Measurements from ENCODE around the gene KCNK16. TPM values are rescaled to one million over a fixed set of nuclear protein-coding genes. Genes with fewer than 3 reads are reported as not detected.

KCNK16 gene
- total and polyA plus RNA-seq, 2 of the 8 experiments (the other 6 are each of a cell fraction or from before 2014, with no cell fraction given), result not detected

DNA sequence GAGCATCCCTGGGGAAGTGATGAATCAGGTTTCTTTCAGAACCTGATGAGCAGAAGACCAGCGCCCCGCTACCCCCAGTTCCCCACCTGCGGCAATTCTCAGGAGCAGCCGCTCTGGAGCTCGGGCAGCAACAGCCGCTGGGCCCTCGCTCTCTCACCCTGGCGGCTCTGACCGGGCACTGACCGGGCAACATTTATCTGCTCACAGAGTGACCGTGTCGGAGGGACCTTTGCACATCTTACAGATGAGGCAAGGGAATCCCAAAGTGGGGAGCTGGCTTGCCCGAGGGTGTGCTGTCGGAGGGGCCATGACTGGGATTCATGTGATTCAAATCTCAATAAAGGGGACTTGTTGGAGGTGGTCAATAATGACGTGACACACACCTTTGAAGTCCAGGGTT lies 26.2 kb upstream of the KCNK16 start:
- DNase-seq (ENCODE audit: low read depth in 1 of 2, low spot score in 2 of 2), result no peak
- Histone ChIP-seq H2AFZ (ENCODE audit: low read length) (no peak overlapping the region), H3K4me1 (replicated peaks in 1 of 4; ENCODE audit: control insufficient read depth in 3 of 4, insufficient read depth in 4 of 4, low read length in 3 of 4) (peaks cover 2 to 6% (median 5%) of the 10 kb centered on the region in 4 experiments; a peak in 6 of 7 replicates), H3K14ac (ENCODE audit: insufficient read length) (no peak overlapping the region), H3K27ac (ENCODE audit: low read depth, low read length) (no peak overlapping the region), H2BK20ac (ENCODE audit: low read length) (no peak overlapping the region), H3K27me3 (replicated peaks in 1 of 4; ENCODE audit: control insufficient read depth in 3 of 4, extremely low read depth in 1 of 4, insufficient read depth in 3 of 4, low read length in 3 of 4) (no peaks in the 10 kb centered on the region), H2BK120ac (replicated peaks; ENCODE audit: low read depth, low read length) (no peak overlapping the region), H3K9ac (replicated peaks in 1 of 4; ENCODE audit: extremely low read depth in 1 of 4, low read depth in 3 of 4, low read length in 3 of 4) (no peak overlapping the region), H3K18ac (ENCODE audit: extremely low read depth, low read length) (no peak overlapping the region), H3K56ac (replicated peaks; ENCODE audit: insufficient read length, low read depth, low read length) (no peak overlapping the region), H2BK15ac (ENCODE audit: low read length) (no peak overlapping the region), H3K4ac (replicated peaks; ENCODE audit: insufficient read length, low read depth, low read length) (no peak overlapping the region), H3K4me3 (ENCODE audit: extremely low read depth in 1 of 4, insufficient read depth in 2 of 4, low read depth in 3 of 4, low read length in 4 of 4) (no peak overlapping the region), H3K79me2 (ENCODE audit: control insufficient read depth in 1 of 2, insufficient read depth in 2 of 2, low read length in 2 of 2) (no peaks in the 10 kb centered on the region), H2BK5ac (ENCODE audit: low read depth, low read length) (no peak overlapping the region), H3K23ac (ENCODE audit: insufficient read length) (no peak overlapping the region), H3K9me3 (ENCODE audit: insufficient read depth in 2 of 2, low read depth in 1 of 2, low read length in 1 of 2) (no peaks in the 10 kb centered on the region), H4K8ac (ENCODE audit: extremely low read depth, insufficient read depth, low read length) (no peak overlapping the region), H3K23me2 (ENCODE audit: low read depth, low read length) (no peaks in the 10 kb centered on the region), H2BK12ac (ENCODE audit: low read depth, low read length) (no peak overlapping the region), H3K4me2 (ENCODE audit: insufficient read depth in 1 of 2, low read depth in 2 of 2, low read length in 2 of 2) (no peak overlapping the region), H2AK5ac (ENCODE audit: low read depth, low read length) (no peak overlapping the region), H3K36me3 (ENCODE audit: control insufficient read depth in 2 of 4, insufficient read depth in 4 of 4, low read length in 3 of 4) (no peaks in the 10 kb centered on the region), H4K5ac (ENCODE audit: insufficient read length, low read depth, low read length) (no peak overlapping the region), H4K20me1 (replicated peaks in 1 of 2; ENCODE audit: control insufficient read depth in 1 of 2, insufficient read depth in 2 of 2, low read length in 2 of 2) (no peaks in the 10 kb centered on the region), H4K91ac (replicated peaks; ENCODE audit: insufficient read length, low read length) (no peak overlapping the region), H3K79me1 (ENCODE audit: low read depth, low read length) (no peaks in the 10 kb centered on the region; the same call in 1 of the 2 replicates)
- ChIA-PET POLR2A (ENCODE audit: partially characterized antibody) (no interaction called here), CTCF (ENCODE audit: partially characterized antibody) (interaction anchor here (0.6 to 10.6 kb wide), 16 partner anchors 8 to 1688 kb away, joined by 3 to 89 read pairs (median 4); no protein-coding TSS in a partner anchor)
- 89% methylated on average over 15 of the region's 15 CpGs; no CpG with 5 or more reads in 1 of the 2 experiments for WGBS, 2 experiments (ENCODE audit: extremely low coverage in 1 of 2, insufficient coverage in 1 of 2, insufficient read length in 1 of 2, insufficient replicate concordance in 2 of 2, low coverage in 1 of 2, low lambda C conversion rate in 2 of 2, missing lambda C conversion rate in 1 of 2)
- no peak for FAIRE-seq
- TF ChIP-seq TEAD4 (IDR thresholded peaks at IDR 0.05; ENCODE audit: low read depth, low read length) (no peak), EGR1 (IDR thresholded peaks at IDR 0.05; ENCODE audit: borderline replicate concordance, low read depth, low read length) (no peak), PHF8 (conservative IDR thresholded peaks at IDR 0.05; ENCODE audit: low read depth, low read length) (no peak), SP1 (IDR thresholded peaks at IDR 0.05; ENCODE audit: low read depth, low read length) (no peak), POU5F1 (IDR thresholded peaks at IDR 0.05; ENCODE audit: low read depth, low read length) (no peak), BRCA1 (IDR thresholded peaks at IDR 0.05; ENCODE audit: low read depth, low read length) (no peak), RAD21 (IDR thresholded peaks at IDR 0.05 in 1 of 2, conservative IDR thresholded peaks at IDR 0.05 in 1 of 2; ENCODE audit: low read depth in 2 of 2, low read length in 2 of 2) (no peak), CHD1 (IDR thresholded peaks at IDR 0.05; ENCODE audit: low read depth, low read length) (no peak), BACH1 (IDR thresholded peaks at IDR 0.05; ENCODE audit: low read length) (no peak), E2F6 (IDR thresholded peaks at IDR 0.05) (no peak)
- TF ChIP-seq, protein P1, sequence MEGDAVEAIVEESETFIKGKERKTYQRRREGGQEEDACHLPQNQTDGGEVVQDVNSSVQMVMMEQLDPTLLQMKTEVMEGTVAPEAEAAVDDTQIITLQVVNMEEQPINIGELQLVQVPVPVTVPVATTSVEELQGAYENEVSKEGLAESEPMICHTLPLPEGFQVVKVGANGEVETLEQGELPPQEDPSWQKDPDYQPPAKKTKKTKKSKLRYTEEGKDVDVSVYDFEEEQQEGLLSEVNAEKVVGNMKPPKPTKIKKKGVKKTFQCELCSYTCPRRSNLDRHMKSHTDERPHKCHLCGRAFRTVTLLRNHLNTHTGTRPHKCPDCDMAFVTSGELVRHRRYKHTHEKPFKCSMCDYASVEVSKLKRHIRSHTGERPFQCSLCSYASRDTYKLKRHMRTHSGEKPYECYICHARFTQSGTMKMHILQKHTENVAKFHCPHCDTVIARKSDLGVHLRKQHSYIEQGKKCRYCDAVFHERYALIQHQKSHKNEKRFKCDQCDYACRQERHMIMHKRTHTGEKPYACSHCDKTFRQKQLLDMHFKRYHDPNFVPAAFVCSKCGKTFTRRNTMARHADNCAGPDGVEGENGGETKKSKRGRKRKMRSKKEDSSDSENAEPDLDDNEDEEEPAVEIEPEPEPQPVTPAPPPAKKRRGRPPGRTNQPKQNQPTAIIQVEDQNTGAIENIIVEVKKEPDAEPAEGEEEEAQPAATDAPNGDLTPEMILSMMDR (IDR thresholded peaks at IDR 0.05; ENCODE audit: control extremely low read depth in 1 of 3, insufficient read depth in 1 of 3, low read depth in 1 of 3, low read length in 3 of 3), result no peak
